Neuronal stem cell (in vitro differentiated cells): ENCODE data around the gene KRT75.

Experiments
- DNase-seq: peaks from one replicate; pipeline ENCODE4 v3.0.0-alpha.2; 2013; ENCODE audit warnings: low spot score
- H2AFZ ChIP-seq: one replicate; pipeline ENCODE4 v1.6.1; 2013; ENCODE audit warnings: mild to moderate bottlenecking, low read length, inconsistent platforms
- H2AK5ac ChIP-seq: 2 replicates; pipeline ENCODE4 v1.6.1; 2013; ENCODE audit warnings: low read depth, mild to moderate bottlenecking, inconsistent platforms, low read length, moderate library complexity, mixed read lengths
- H2BK120ac ChIP-seq: 2 replicates; pipeline ENCODE4 v1.6.1; 2013; ENCODE audit warnings: low read depth, mild to moderate bottlenecking, inconsistent platforms, low read length, moderate library complexity, mixed read lengths
- H2BK12ac ChIP-seq: one replicate; pipeline ENCODE4 v1.6.1; 2013; ENCODE audit warnings: low read length, inconsistent platforms
- H2BK15ac ChIP-seq: 2 replicates; pipeline ENCODE4 v1.6.1; 2013; ENCODE audit warnings: mild to moderate bottlenecking, low read length, inconsistent platforms, mixed read lengths
- H2BK5ac ChIP-seq: one replicate; pipeline ENCODE4 v1.6.1; 2013; ENCODE audit warnings: inconsistent platforms, mild to moderate bottlenecking, low read length, moderate library complexity
- H3K14ac ChIP-seq: one replicate; pipeline ENCODE4 v1.6.1; 2013; ENCODE audit warnings: low read length, inconsistent platforms
- H3K18ac ChIP-seq: 2 replicates; pipeline ENCODE4 v1.6.1; 2013; ENCODE audit warnings: low read length, inconsistent platforms
- H3K23ac ChIP-seq: 2 replicates; pipeline ENCODE4 v1.6.1; 2013; ENCODE audit warnings: low read depth, mild to moderate bottlenecking, mixed read lengths, low read length, inconsistent platforms; ENCODE audit not compliant: poor library complexity
- H3K27ac ChIP-seq: replicated peaks from 3 replicates; pipeline ENCODE4 v1.5.1; 2013; ENCODE audit warnings: low read length, inconsistent platforms
- H3K27me3 ChIP-seq, 3 experiments: 2 replicates each; pipeline ENCODE4 v1.6.1; 2013; ENCODE audit warnings: low read length in 3 of 3, mild to moderate bottlenecking in 2 of 3, inconsistent platforms in 1 of 3, low read depth in 1 of 3, mixed read lengths in 1 of 3, moderate library complexity in 1 of 3; ENCODE audit not compliant: control insufficient read depth in 3 of 3, insufficient read depth in 3 of 3
- H3K36me3 ChIP-seq, 2 donors: replicated peaks in 1 of 2; 2 replicates each; pipeline ENCODE4 v1.6.1; 2013; ENCODE audit warnings: low read length in 2 of 2; ENCODE audit not compliant: control insufficient read depth in 2 of 2, insufficient read depth in 2 of 2
- H3K4ac ChIP-seq: 2 replicates; pipeline ENCODE4 v1.6.1; 2013; ENCODE audit warnings: inconsistent platforms, mild to moderate bottlenecking, low read length, moderate library complexity
- H3K4me1 ChIP-seq, 2 donors: 1 replicate in 1 of 2; 2 replicates in 1 of 2; pipeline ENCODE4 v1.6.1; 2013; ENCODE audit warnings: low read length in 2 of 2, low read depth in 1 of 2; ENCODE audit not compliant: control insufficient read depth in 2 of 2, insufficient read depth in 1 of 2
- H3K4me2 ChIP-seq: one replicate; pipeline ENCODE4 v1.6.1; 2013; ENCODE audit warnings: mild to moderate bottlenecking, low read length, inconsistent platforms; ENCODE audit not compliant: insufficient read depth, poor library complexity, severe bottlenecking
- H3K4me3 ChIP-seq, 2 donors: 2 replicates each; pipeline ENCODE4 v1.5.1; 2013; ENCODE audit warnings: low read length in 2 of 2, mild to moderate bottlenecking in 2 of 2, inconsistent platforms in 1 of 2, moderate library complexity in 1 of 2
- H3K79me1 ChIP-seq: one replicate; pipeline ENCODE4 v1.6.1; 2013; ENCODE audit warnings: low read depth, mild to moderate bottlenecking, inconsistent platforms, low read length, moderate library complexity
- H3K9ac ChIP-seq: one replicate; pipeline ENCODE4 v1.6.1; 2013; ENCODE audit warnings: mild to moderate bottlenecking, low read depth, low read length, inconsistent platforms; ENCODE audit not compliant: poor library complexity
- H3K9me3 ChIP-seq, 2 donors: replicated peaks in 1 of 2; 2 replicates each; pipeline versions ENCODE3 to v1.6.1; 2013; ENCODE audit warnings: low read length in 2 of 2, mild to moderate bottlenecking in 2 of 2, inconsistent platforms in 1 of 2, low read depth in 1 of 2, mixed read lengths in 1 of 2, moderate library complexity in 1 of 2; ENCODE audit not compliant: control insufficient read depth in 2 of 2, insufficient read depth in 1 of 2
- H4K8ac ChIP-seq: one replicate; pipeline ENCODE4 v1.6.1; 2013; ENCODE audit warnings: low read depth, mild to moderate bottlenecking, inconsistent platforms, low read length, moderate library complexity
- H4K91ac ChIP-seq: one replicate; pipeline ENCODE4 v1.6.1; 2013; ENCODE audit warnings: low read length, low read depth, mild to moderate bottlenecking, inconsistent platforms; ENCODE audit not compliant: poor library complexity
- WGBS, 2 donors: extraction: QIAGEN DNeasy Blood & Tissue Kit; methylation state at CpG; one replicate each; pipeline ENCODE4 v1.1.7; 2013; ENCODE audit warnings: missing lambda C conversion rate in 2 of 2, mixed read lengths in 1 of 2; ENCODE audit not compliant: insufficient read length in 2 of 2, insufficient replicate concordance in 1 of 2; ENCODE audit errors: extremely low coverage in 2 of 2; 5-methylcytosine and 5-hydroxymethylcytosine counted together

KRT75 gene

DNA sequence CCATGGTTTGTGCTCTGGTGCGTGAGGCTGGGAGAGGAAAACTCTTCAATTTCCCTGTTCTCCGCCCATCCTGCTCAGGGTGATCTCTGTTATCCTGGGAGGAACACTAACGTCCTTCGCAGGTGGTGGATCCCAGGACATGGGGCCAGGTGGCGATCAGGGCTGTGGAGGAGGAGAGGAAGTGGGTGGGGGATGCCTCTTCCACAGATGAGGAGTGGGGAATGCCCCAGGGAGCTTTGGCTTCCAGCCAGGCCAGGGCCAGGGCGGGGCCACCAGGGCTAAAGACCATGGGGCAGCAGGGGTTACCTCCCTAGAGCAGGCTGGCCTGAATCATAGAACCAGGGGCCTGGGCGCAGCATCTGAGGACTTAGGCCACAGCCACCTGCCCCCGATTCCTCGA, 3.3 kb upstream of the KRT75 start:
- H2BK12ac ChIP-seq, result no peak overlapping the region
- no peak overlapping the region for H3K27ac ChIP-seq
- H2AK5ac ChIP-seq, result no peak overlapping the region
- no peak overlapping the region for H2BK120ac ChIP-seq
- H4K8ac ChIP-seq, result no peak overlapping the region
- no peaks in the 10 kb centered on the region for H3K9me3 ChIP-seq
- no peak overlapping the region for H4K91ac ChIP-seq
- no peak overlapping the region for H3K9ac ChIP-seq
- H3K36me3 ChIP-seq, result no peaks in the 10 kb centered on the region
- no peak overlapping the region for H2BK15ac ChIP-seq
- no peak overlapping the region for H3K4me2 ChIP-seq
- DNase-seq, result no peak
- H3K79me1 ChIP-seq, result no peaks in the 10 kb centered on the region
- no CpG with 5 or more reads among the region's 9 CpGs for WGBS, 2 donors
- H3K27me3 ChIP-seq, result no peaks in the 10 kb centered on the region
- no peak overlapping the region for H3K4me3 ChIP-seq
- peaks cover 0 to 17% of the 10 kb centered on the region in 2 donors for H3K4me1 ChIP-seq
- H3K14ac ChIP-seq, result no peak overlapping the region
- peak overlapping the region; percentile 21 for H3K18ac ChIP-seq
- H3K23ac ChIP-seq, result no peak overlapping the region
- H2BK5ac ChIP-seq, result no peak overlapping the region
- no peak overlapping the region for H2AFZ ChIP-seq
- H3K4ac ChIP-seq, result no peak overlapping the region

DNA sequence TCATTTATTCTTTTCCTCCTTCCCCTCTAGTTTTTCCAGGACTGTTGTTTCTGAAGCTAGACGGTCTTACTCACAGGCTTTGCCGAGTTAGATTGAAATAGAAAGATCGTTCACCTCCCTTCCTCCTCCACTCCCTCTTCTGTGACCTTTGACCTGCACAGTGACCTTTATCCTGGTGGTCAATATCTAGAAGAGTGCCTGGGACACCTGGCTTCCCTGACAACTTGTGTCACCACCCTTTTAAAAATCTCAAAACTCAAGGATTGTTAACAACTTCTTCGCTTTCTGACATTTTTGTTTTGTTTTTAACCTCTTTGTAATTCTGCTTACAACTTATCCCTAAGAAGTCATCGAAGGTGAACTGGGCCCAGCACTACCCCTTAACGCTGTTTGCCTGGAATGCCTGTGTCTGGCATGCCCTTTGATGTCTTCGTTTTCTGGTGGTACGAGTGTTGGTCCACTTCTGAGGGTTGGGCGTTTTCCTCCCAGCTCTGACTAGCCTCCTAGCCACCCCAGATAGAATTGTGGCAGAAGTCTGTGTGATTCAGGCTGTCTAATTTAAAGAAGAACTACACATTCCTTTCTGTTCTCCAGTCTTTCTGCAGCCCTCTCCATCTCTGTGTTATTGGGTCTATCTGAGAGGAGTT, 2.8 kb upstream of the KRT75 start:
- Histone ChIP-seq H2BK15ac (no peak overlapping the region), H2BK120ac (no peak overlapping the region), H3K4me1 (peaks cover 0 to 13% of the 10 kb centered on the region in 2 donors), H3K14ac (no peak overlapping the region), H4K91ac (no peak overlapping the region), H2AK5ac (no peak overlapping the region), H3K4me2 (no peak overlapping the region), H2BK5ac (no peak overlapping the region), H3K9ac (no peak overlapping the region), H3K9me3 (no peaks in the 10 kb centered on the region), H3K79me1 (no peaks in the 10 kb centered on the region), H3K4me3 (no peak overlapping the region), H3K27me3 (no peaks in the 10 kb centered on the region), H2AFZ (no peak overlapping the region), H4K8ac (no peak overlapping the region), H3K4ac (no peak overlapping the region), H3K27ac (no peak overlapping the region), H3K36me3 (no peaks in the 10 kb centered on the region), H3K23ac (no peak overlapping the region), H2BK12ac (no peak overlapping the region), H3K18ac (no peak overlapping the region)
- no peak for DNase-seq
- no CpG with 5 or more reads among the region's 9 CpGs for WGBS, 2 donors

DNA sequence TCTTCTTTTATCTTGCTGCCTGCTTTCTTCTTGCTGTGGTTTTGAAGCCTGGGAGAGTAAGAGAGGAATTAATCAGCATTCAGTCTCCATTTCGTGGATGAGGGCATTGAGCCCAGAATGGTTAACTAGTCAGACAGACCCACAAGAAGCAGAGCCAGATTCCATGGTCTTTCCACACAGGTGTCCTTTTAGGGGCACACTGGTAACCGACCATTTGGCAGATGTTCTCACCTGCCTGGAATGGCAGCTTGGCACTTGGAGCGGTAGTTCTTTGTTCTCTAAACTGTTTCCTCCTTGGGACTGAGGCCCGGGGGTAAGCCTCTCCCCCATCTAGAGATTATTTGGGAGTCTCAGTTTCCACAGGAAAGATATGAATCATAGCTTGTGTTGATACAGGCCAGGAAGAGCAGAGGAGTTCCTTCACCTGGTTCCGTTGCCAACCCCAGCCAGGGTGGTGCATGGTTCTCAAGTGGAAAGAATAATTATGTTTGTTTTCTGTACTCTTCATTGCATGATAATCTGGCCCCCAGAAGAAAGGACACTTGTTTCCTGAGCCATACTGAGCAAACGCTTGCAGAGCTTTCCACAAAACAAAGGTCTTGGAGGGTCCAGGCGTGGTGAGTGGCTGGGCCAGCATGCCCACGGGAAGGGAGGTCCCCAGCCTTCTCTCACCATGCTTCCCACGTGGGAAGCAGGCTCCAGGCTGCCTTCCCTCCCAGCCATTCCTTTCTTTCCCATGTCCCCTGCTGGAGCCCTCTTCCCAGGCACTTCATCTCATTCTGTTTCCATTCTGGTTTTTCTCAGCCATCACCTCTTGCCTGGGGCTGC, 2.0 kb upstream of the KRT75 start:
- Histone ChIP-seq H3K4me2 (no peak overlapping the region), H3K9ac (no peak overlapping the region), H2AK5ac (no peak overlapping the region), H2BK15ac (no peak overlapping the region), H3K9me3 (no peaks in the 10 kb centered on the region), H2AFZ (no peak overlapping the region), H3K27ac (no peak overlapping the region), H3K23ac (no peak overlapping the region), H2BK5ac (no peak overlapping the region), H3K4me1 (peaks cover 0 to 8% of the 10 kb centered on the region in 2 donors), H3K27me3 (no peaks in the 10 kb centered on the region), H4K8ac (no peak overlapping the region), H2BK120ac (no peak overlapping the region), H4K91ac (no peak overlapping the region), H3K18ac (no peak overlapping the region), H2BK12ac (no peak overlapping the region), H3K79me1 (no peaks in the 10 kb centered on the region), H3K14ac (no peak overlapping the region), H3K4ac (no peak overlapping the region), H3K4me3 (peak overlapping the region in 1 of 2 donors; percentile 30), H3K36me3 (no peaks in the 10 kb centered on the region)
- WGBS, 2 donors, result no CpG with 5 or more reads among the region's 9 CpGs
- DNase-seq, result no peak

DNA sequence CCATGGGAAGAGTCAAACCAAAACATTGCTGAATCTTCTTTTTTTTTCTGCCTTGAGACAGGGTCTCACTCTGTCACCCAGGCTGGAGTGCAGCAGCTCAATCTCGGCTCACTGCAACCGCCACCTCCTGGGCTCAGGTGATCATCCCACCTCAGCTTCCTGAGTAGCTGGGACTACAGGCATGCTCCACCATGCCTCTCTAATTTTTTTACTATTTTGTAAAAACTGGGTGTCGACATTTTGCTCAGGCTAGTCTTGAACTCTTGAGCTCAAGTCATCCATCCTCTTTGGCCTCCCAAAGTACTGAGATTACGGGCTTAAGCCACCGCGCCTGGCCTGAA, 1.5 kb upstream of the KRT75 start:
- H3K4me1 ChIP-seq, result peaks cover 0 to 3% of the 10 kb centered on the region in 2 donors
- H3K36me3 ChIP-seq, result no peaks in the 10 kb centered on the region
- no peak for DNase-seq
- no peak overlapping the region for H3K4me2 ChIP-seq
- H3K27me3 ChIP-seq, result no peaks in the 10 kb centered on the region
- no peak overlapping the region for H3K9ac ChIP-seq
- H2BK12ac ChIP-seq, result no peak overlapping the region
- H3K79me1 ChIP-seq, result no peaks in the 10 kb centered on the region
- H3K4ac ChIP-seq, result no peak overlapping the region
- no peak overlapping the region for H2BK120ac ChIP-seq
- no peak overlapping the region for H3K4me3 ChIP-seq
- H2BK5ac ChIP-seq, result no peak overlapping the region
- H2AFZ ChIP-seq, result no peak overlapping the region
- H2BK15ac ChIP-seq, result no peak overlapping the region
- H3K9me3 ChIP-seq, result no peaks in the 10 kb centered on the region
- H3K27ac ChIP-seq, result no peak overlapping the region
- no peak overlapping the region for H4K91ac ChIP-seq
- WGBS, 2 donors, result no CpG with 5 or more reads among the region's 6 CpGs
- no peak overlapping the region for H2AK5ac ChIP-seq
- no peak overlapping the region for H3K18ac ChIP-seq
- H4K8ac ChIP-seq, result no peak overlapping the region
- H3K14ac ChIP-seq, result no peak overlapping the region
- no peak overlapping the region for H3K23ac ChIP-seq
